HL-60 (cell line): ENCODE data around the gene CFAP90.

Source experiments
- DNase-seq, 2 experiments: peaks; one replicate each; pipeline ENCODE4 v3.0.0-alpha.2; 2010 to 2020; ENCODE audit warnings: low read depth in 1 of 2, low spot score in 1 of 2
- H3K27ac ChIP-seq: fragments of 250-450 bp; sonication (Bioruptor Pico); replicated peaks from 2 replicates; pipeline ENCODE4 v1.5.1; 2020; ENCODE audit warnings: mild to moderate bottlenecking, moderate library complexity
- H3K27me3 ChIP-seq: fragments of 250-450 bp; sonication (Bioruptor Pico); 2 replicates; pipeline ENCODE4 v1.5.1; 2021; ENCODE audit warnings: mild to moderate bottlenecking, moderate library complexity; ENCODE audit not compliant: insufficient read depth, poor library complexity, severe bottlenecking
- H3K4me3 ChIP-seq: replicated peaks from 2 replicates; pipeline ENCODE4 v1.5.1; 2011; ENCODE audit warnings: mild to moderate bottlenecking, control low read depth, low read length; ENCODE audit not compliant: insufficient read depth
- GABPA ChIP-seq: IDR thresholded peaks from 2 replicates; pipeline ENCODE4 v1.6.1; 2012; ENCODE audit warnings: low read depth
- POLR2AphosphoS5 ChIP-seq: IDR thresholded peaks from 2 replicates; pipeline ENCODE4 v1.6.1; 2012; ENCODE audit warnings: low read depth
- SPI1 ChIP-seq: IDR thresholded peaks from 2 replicates; pipeline ENCODE4 v1.6.1; 2012; ENCODE audit warnings: low read depth, mild to moderate bottlenecking, borderline replicate concordance
- TF ChIP-seq, protein P1 (sequence below): IDR thresholded peaks from one replicate; pipeline ENCODE4 v1.5.1; 2011; ENCODE audit warnings: low read length, control low read depth, inconsistent platforms; ENCODE audit not compliant: insufficient read depth
- TF ChIP-seq, protein P2 (sequence below): IDR thresholded peaks from 2 replicates; pipeline ENCODE4 v1.6.1; 2012; ENCODE audit warnings: low read depth; ENCODE audit not compliant: insufficient replicate concordance

The CFAP90 gene

DNA sequence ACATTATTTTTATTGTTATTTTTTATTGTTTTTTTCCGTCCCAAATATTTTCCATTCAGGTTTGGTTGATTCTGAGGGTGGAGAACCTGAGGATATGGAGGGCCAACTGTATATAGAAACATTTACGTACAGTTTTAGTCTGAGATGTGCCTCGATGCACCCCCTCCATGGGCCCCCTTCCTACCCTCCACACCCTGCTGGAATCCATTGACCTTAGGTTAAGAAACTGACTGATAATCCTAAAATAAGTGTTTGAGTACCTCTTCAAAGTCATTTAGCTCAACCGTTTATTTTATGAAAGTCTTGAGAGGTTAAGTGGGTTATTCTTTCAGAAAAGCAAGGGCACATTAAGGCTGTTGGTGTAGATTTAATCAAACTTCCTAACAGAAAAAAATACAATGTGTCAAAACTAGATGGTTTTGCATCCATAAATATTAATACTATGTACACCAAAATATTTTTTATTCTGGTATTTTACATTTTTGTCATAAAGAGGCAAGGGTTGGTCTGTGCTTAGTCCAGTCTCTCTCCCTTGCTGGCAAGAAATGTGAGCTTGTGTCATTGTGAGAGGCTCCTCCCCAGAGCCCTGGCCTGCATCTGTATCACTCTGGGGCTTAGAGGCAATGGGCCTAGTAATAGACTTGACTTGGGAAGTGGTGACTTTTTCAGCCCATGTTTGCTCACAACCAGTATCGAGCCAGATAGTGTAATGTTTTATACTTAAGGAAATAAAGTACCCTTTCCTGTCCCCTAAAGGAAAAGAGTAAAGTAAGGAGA lies 33.7 kb upstream of the CFAP90 start:
- Histone ChIP-seq H3K27me3 (no peaks in the 10 kb centered on the region), H3K4me3 (no peak overlapping the region), H3K27ac (no peak overlapping the region)
- no peak for DNase-seq
- TF ChIP-seq, protein P1, sequence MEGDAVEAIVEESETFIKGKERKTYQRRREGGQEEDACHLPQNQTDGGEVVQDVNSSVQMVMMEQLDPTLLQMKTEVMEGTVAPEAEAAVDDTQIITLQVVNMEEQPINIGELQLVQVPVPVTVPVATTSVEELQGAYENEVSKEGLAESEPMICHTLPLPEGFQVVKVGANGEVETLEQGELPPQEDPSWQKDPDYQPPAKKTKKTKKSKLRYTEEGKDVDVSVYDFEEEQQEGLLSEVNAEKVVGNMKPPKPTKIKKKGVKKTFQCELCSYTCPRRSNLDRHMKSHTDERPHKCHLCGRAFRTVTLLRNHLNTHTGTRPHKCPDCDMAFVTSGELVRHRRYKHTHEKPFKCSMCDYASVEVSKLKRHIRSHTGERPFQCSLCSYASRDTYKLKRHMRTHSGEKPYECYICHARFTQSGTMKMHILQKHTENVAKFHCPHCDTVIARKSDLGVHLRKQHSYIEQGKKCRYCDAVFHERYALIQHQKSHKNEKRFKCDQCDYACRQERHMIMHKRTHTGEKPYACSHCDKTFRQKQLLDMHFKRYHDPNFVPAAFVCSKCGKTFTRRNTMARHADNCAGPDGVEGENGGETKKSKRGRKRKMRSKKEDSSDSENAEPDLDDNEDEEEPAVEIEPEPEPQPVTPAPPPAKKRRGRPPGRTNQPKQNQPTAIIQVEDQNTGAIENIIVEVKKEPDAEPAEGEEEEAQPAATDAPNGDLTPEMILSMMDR = no peak
- TF ChIP-seq POLR2AphosphoS5 (no peak), GABPA (no peak), SPI1 (no peak)
- TF ChIP-seq, protein P2, sequence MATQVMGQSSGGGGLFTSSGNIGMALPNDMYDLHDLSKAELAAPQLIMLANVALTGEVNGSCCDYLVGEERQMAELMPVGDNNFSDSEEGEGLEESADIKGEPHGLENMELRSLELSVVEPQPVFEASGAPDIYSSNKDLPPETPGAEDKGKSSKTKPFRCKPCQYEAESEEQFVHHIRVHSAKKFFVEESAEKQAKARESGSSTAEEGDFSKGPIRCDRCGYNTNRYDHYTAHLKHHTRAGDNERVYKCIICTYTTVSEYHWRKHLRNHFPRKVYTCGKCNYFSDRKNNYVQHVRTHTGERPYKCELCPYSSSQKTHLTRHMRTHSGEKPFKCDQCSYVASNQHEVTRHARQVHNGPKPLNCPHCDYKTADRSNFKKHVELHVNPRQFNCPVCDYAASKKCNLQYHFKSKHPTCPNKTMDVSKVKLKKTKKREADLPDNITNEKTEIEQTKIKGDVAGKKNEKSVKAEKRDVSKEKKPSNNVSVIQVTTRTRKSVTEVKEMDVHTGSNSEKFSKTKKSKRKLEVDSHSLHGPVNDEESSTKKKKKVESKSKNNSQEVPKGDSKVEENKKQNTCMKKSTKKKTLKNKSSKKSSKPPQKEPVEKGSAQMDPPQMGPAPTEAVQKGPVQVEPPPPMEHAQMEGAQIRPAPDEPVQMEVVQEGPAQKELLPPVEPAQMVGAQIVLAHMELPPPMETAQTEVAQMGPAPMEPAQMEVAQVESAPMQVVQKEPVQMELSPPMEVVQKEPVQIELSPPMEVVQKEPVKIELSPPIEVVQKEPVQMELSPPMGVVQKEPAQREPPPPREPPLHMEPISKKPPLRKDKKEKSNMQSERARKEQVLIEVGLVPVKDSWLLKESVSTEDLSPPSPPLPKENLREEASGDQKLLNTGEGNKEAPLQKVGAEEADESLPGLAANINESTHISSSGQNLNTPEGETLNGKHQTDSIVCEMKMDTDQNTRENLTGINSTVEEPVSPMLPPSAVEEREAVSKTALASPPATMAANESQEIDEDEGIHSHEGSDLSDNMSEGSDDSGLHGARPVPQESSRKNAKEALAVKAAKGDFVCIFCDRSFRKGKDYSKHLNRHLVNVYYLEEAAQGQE = no peak

DNA sequence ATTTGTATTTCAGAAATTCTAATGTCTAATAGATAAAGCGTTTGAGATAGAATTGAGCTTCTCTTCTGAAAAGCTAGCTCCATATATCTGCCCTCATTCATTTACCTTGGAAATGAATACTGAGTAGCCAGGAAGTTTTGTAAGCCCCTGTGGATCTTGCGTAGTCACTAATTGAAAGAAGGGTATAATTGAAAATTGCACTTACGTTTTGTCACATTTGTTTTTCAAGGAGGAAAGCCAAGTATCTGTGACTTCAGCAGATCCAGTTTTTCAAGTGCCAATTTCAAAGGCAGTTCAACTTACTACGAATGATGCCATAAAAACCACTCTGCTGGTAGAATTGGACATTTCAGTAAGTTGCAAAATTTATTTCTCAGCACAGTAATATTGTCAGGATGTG lies 32.0 kb upstream of the CFAP90 start:
- Histone ChIP-seq H3K27me3 (no peaks in the 10 kb centered on the region), H3K4me3 (no peak overlapping the region)

DNA sequence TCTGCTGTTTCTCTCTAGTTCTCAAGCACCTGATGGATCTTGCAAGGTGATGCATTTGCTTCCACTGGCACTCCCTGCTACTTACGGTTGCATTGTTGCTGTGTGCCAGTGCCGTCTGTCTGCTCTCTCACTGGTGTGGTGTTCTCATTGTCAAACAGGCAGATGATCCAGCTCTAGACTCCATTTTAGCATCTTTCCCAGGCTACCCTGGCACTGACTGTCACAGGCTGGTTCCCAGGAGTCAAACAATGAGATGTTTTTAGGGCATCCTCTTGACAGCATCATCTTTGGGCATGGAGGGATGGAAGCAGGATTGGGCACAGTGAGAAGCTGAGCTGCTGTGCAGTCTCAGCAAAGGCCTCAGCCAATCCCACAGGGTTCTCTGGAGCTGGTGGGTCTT lies 30.9 kb upstream of the CFAP90 start:
- no peak for DNase-seq
- Histone ChIP-seq H3K27me3 (no peaks in the 10 kb centered on the region), H3K27ac (no peak overlapping the region; the same call in 1 of the 2 replicates), H3K4me3 (no peak overlapping the region)
- TF ChIP-seq, protein P2 = no peak
- no peak for TF ChIP-seq SPI1
- no peak for TF ChIP-seq POLR2AphosphoS5
- no peak for TF ChIP-seq GABPA
- TF ChIP-seq, protein P1 = no peak

More for the DNA sequence above, 32.0 kb upstream of the CFAP90 start:
- no peak for DNase-seq
- TF ChIP-seq SPI1 (no peak), POLR2AphosphoS5 (no peak), GABPA (no peak)
- TF ChIP-seq, protein P1 = no peak
- TF ChIP-seq, protein P2 = no peak
- peak overlapping the region; percentile 28 for H3K27ac ChIP-seq
